Neural cell (in vitro differentiated cells): ENCODE data around the gene TMEFF2.

Experiments used
- CTCF ChIP-seq: fragments of 450-650 bp; IDR thresholded peaks from 2 replicates; pipeline ENCODE4 v1.5.1; 2014; ENCODE audit warnings: antibody characterized with exemption, mild to moderate bottlenecking, moderate library complexity; ENCODE audit not compliant: poor library complexity, severe bottlenecking
- EZH2 ChIP-seq: fragments of 200-600, 300-800 bp; shearing (Covaris generic), sonication (generic); IDR thresholded peaks from 2 replicates; pipeline ENCODE4 v1.6.1; 2014; ENCODE audit warnings: antibody characterized with exemption, low read length, borderline replicate concordance, mild to moderate bottlenecking; ENCODE audit not compliant: insufficient read depth, poor library complexity, severe bottlenecking
- MXI1 ChIP-seq: fragments of 450-650 bp; conservative IDR thresholded peaks from 2 replicates; pipeline ENCODE4 v1.6.1; 2014; ENCODE audit warnings: antibody characterized with exemption, mild to moderate bottlenecking; ENCODE audit not compliant: poor library complexity, severe bottlenecking
- POLR2AphosphoS5 ChIP-seq: IDR thresholded peaks from 2 replicates; pipeline ENCODE4 v1.6.1; 2012
- RAD21 ChIP-seq: fragments of 450-650 bp; conservative IDR thresholded peaks from 2 replicates; pipeline ENCODE4 v1.6.1; 2014; ENCODE audit warnings: antibody characterized with exemption, mild to moderate bottlenecking, moderate library complexity
- REST ChIP-seq: IDR thresholded peaks from 2 replicates; pipeline ENCODE4 v1.6.1; 2012; ENCODE audit warnings: borderline replicate concordance

- TF ChIP-seq CTCF (no peak), EZH2 (no peak), RAD21 (no peak), POLR2AphosphoS5 (no peak), MXI1 (no peak), REST (no peak)
Measured at GRCh38 chr2:192236136-192236535, 41.4 kb upstream of the TMEFF2 start.
